Keratinocyte (primary cell): ENCODE results near the gene NAT16. TPM values are rescaled to one million over a fixed set of nuclear protein-coding genes. Genes with fewer than 3 reads are reported as not detected.

Source experiments
- DNase-seq: peaks from one replicate; pipeline ENCODE4 v3.0.0-alpha.2; 2011; ENCODE audit warnings: low read depth, missing footprints, low spot score
- FAIRE-seq: peaks from 2 replicates; lab custom pipeline; 2011; peaks lifted over from hg19 to GRCh38; lab: Jason Lieb, UNC
- H2AFZ ChIP-seq: 2 replicates; pipeline ENCODE4 v1.6.0; 2012; ENCODE audit warnings: low read length, control low read depth, inconsistent platforms; ENCODE audit not compliant: control insufficient read depth
- H3K27ac ChIP-seq: 2 replicates; pipeline ENCODE4 v1.5.1; 2011; ENCODE audit warnings: low read length; ENCODE audit not compliant: control insufficient read depth, insufficient read depth
- H3K27me3 ChIP-seq: 3 replicates; pipeline ENCODE4 v1.6.0; 2011; ENCODE audit warnings: low read length; ENCODE audit not compliant: control insufficient read depth, insufficient read depth; ENCODE audit errors: extremely low read depth
- H3K36me3 ChIP-seq, 2 experiments: 2 replicates in 1 of 2; 3 replicates in 1 of 2; pipeline ENCODE4 v1.5.1; 2011; ENCODE audit warnings: low read length in 2 of 2, mild to moderate bottlenecking in 1 of 2; ENCODE audit not compliant: control insufficient read depth in 2 of 2, insufficient read depth in 2 of 2; ENCODE audit errors: extremely low read depth in 1 of 2
- H3K4me1 ChIP-seq: 3 replicates; pipeline ENCODE4 v1.5.1; 2011; ENCODE audit warnings: low read length; ENCODE audit not compliant: control insufficient read depth, insufficient read depth; ENCODE audit errors: extremely low read depth
- H3K4me2 ChIP-seq: 3 replicates; pipeline ENCODE4 v1.6.0; 2011; ENCODE audit warnings: low read depth, low read length; ENCODE audit not compliant: control insufficient read depth, insufficient read depth; ENCODE audit errors: extremely low read depth
- H3K4me3 ChIP-seq, 3 experiments: fragments of 200-600 bp in 1 of 3; sonication (generic) in 1 of 3; 2 replicates in 2 of 3; 3 replicates in 1 of 3; pipeline ENCODE4 v1.5.1; 2011 to 2016; ENCODE audit warnings: low read length in 3 of 3, mild to moderate bottlenecking in 3 of 3, control low read depth in 2 of 3, inconsistent platforms in 1 of 3, low read depth in 1 of 3, mixed read lengths in 1 of 3, mixed run types in 1 of 3, moderate library complexity in 1 of 3; ENCODE audit not compliant: control insufficient read depth in 2 of 3, insufficient read depth in 2 of 3; ENCODE audit errors: extremely low read depth in 1 of 3
- H3K79me2 ChIP-seq: 2 replicates; pipeline ENCODE4 v1.6.0; 2012; ENCODE audit warnings: low read length; ENCODE audit not compliant: control insufficient read depth, insufficient read depth
- H3K9ac ChIP-seq: 3 replicates; pipeline ENCODE4 v1.6.0; 2011; ENCODE audit warnings: low read length; ENCODE audit not compliant: control insufficient read depth, insufficient read depth; ENCODE audit errors: extremely low read depth
- H3K9me1 ChIP-seq: 3 replicates; pipeline ENCODE4 v1.6.0; 2011; ENCODE audit warnings: low read length; ENCODE audit not compliant: control insufficient read depth, insufficient read depth; ENCODE audit errors: extremely low read depth
- H3K9me3 ChIP-seq: 2 replicates; pipeline ENCODE4 v1.5.1; 2012; ENCODE audit warnings: low read depth, low read length; ENCODE audit not compliant: control insufficient read depth
- H4K20me1 ChIP-seq: 3 replicates; pipeline ENCODE4 v1.6.0; 2011; ENCODE audit warnings: low read length; ENCODE audit not compliant: control insufficient read depth, insufficient read depth; ENCODE audit errors: extremely low read depth
- EZH2 ChIP-seq: IDR thresholded peaks from one replicate; pipeline ENCODE4 v1.6.1; 2012; ENCODE audit warnings: inconsistent platforms, mild to moderate bottlenecking, low read length, moderate library complexity
- dilution Hi-C: fragments of 300-500 bp; cut with MboI; formaldehyde crosslinking; loops from one replicate; pipeline ENCODE4 v1.7.0; 2020; ENCODE audit warnings: low sequenced_read_pairs; ENCODE audit not compliant: extremely low pct_ligation_motif_present
- polyA plus RNA-seq, 5 experiments: library from polyadenylated mRNA; depleted of rRNA in 3 of 5; stranded (reverse) in 3 of 5; stranded (forward) in 1 of 5; unstranded in 1 of 5; fragments of >200 nt; gene quantifications; 1 replicate in 1 of 5; 2 replicates in 3 of 5; 3 replicates in 1 of 5; pipeline versions ENCODE4 v1.2.1 to v1.2.3, GENCODE V29; 2011 to 2012; ENCODE audit warnings: missing spikeins in 2 of 5, low read depth in 1 of 5, low replicate concordance in 1 of 5
- TF ChIP-seq, protein P1 (sequence below), 3 experiments: IDR thresholded peaks in 1 of 3; conservative IDR thresholded peaks in 1 of 3; optimal IDR thresholded peaks in 1 of 3; 2 replicates in 2 of 3; 3 replicates in 1 of 3; pipeline versions ENCODE3 to v1.5.1; 2011; ENCODE audit warnings: low read length in 3 of 3, mild to moderate bottlenecking in 3 of 3, moderate library complexity in 2 of 3, control low read depth in 1 of 3, inconsistent platforms in 1 of 3; ENCODE audit not compliant: insufficient read depth in 2 of 3; ENCODE audit errors: extremely low read depth in 1 of 3

The NAT16 gene
- polyA plus RNA-seq, 1 donor (not counting 4 experiments of a cell fraction or from before 2014, with no cell fraction given): not detected

DNA sequence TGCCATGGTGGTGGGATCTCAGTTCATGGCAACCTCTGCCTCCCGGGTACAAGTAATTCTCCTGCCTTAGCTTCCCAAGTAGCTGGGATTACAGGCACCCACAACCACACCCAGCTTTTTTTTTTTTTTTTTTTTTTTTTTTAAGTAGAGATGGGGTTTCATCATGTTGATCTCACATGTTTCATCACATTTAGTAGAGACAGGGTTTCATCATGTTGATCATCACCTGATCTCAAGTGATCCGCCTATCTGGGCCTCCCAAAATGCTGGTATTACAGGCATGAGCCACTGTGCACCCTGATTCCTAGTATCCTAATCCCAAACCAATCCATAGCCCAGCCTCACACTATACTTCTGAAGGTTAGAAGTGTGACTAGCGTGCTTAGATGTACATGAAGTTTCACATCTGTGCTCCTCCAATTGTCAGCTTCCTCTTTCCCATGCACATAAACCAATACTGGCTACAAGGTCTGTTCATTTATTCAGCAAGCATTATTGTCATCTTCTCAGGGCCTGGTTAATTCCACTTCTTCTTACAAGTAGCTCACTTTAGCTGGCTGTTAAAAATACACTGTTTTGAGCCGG is 6.8 kb upstream of the NAT16 start:
- Histone ChIP-seq H2AFZ (no peak overlapping the region), H3K27ac (no peak overlapping the region), H4K20me1 (no peaks in the 10 kb centered on the region), H3K9ac (no peak overlapping the region), H3K4me1 (peaks cover 2% of the 10 kb centered on the region), H3K9me1 (no peaks in the 10 kb centered on the region), H3K36me3 (no peaks in the 10 kb centered on the region), H3K4me2 (no peak overlapping the region), H3K9me3 (no peaks in the 10 kb centered on the region), H3K79me2 (no peaks in the 10 kb centered on the region), H3K27me3 (no peaks in the 10 kb centered on the region), H3K4me3 (no peak overlapping the region)
- dilution Hi-C loops: no loop called here
- FAIRE-seq: no peak
- TF ChIP-seq, protein P1, sequence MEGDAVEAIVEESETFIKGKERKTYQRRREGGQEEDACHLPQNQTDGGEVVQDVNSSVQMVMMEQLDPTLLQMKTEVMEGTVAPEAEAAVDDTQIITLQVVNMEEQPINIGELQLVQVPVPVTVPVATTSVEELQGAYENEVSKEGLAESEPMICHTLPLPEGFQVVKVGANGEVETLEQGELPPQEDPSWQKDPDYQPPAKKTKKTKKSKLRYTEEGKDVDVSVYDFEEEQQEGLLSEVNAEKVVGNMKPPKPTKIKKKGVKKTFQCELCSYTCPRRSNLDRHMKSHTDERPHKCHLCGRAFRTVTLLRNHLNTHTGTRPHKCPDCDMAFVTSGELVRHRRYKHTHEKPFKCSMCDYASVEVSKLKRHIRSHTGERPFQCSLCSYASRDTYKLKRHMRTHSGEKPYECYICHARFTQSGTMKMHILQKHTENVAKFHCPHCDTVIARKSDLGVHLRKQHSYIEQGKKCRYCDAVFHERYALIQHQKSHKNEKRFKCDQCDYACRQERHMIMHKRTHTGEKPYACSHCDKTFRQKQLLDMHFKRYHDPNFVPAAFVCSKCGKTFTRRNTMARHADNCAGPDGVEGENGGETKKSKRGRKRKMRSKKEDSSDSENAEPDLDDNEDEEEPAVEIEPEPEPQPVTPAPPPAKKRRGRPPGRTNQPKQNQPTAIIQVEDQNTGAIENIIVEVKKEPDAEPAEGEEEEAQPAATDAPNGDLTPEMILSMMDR (optimal IDR thresholded peaks at IDR 0.05 in 1 of 3, IDR thresholded peaks at IDR 0.05 in 1 of 3, conservative IDR thresholded peaks at IDR 0.05 in 1 of 3; ENCODE audit: extremely low read depth in 1 of 3, insufficient read depth in 2 of 3, low read length in 3 of 3): no peak
- TF ChIP-seq EZH2: no peak
- no peak for DNase-seq

DNA sequence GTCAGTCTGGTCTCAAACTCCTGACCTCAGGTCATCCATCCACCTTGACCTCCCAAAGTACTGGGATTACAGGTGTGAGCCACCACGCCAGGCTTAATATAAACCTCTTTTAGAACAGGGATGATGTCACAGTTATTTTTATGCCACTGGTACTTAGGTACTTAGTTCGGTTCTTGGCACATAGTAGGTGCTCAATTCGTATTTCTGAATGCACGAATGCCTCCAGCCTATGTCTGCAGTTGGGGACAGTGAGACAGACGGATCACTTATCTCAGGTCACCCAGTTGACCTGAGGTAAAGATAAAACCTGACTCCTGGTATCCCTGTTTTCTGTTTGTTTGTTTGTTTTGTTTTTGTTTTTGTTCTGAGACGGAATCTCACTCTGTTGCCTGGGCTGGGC is 6.1 kb upstream of the NAT16 start:
- H4K20me1 ChIP-seq: no peaks in the 10 kb centered on the region
- dilution Hi-C loops: no loop called here
- no peak overlapping the region for H3K9ac ChIP-seq

More for the DNA sequence above, 6.1 kb upstream of the NAT16 start:
- H3K9me3 ChIP-seq: no peaks in the 10 kb centered on the region
- no peak overlapping the region for H3K4me3 ChIP-seq
- H3K36me3 ChIP-seq: no peaks in the 10 kb centered on the region
- peaks cover under 1% of the 10 kb centered on the region for H3K27me3 ChIP-seq
- TF ChIP-seq, protein P1 (optimal IDR thresholded peaks at IDR 0.05 in 1 of 3, IDR thresholded peaks at IDR 0.05 in 1 of 3, conservative IDR thresholded peaks at IDR 0.05 in 1 of 3; ENCODE audit: extremely low read depth in 1 of 3, insufficient read depth in 2 of 3, low read length in 3 of 3): no peak
- H3K79me2 ChIP-seq: no peaks in the 10 kb centered on the region
- H3K9me1 ChIP-seq: no peaks in the 10 kb centered on the region
- no peak for DNase-seq
- H2AFZ ChIP-seq: no peak overlapping the region
- H3K27ac ChIP-seq: no peak overlapping the region
- no peak for FAIRE-seq
- peaks cover 2% of the 10 kb centered on the region for H3K4me1 ChIP-seq
- H3K4me2 ChIP-seq: no peak overlapping the region
